GM19372 (cell line): Measurements from ENCODE around the gene CAPRIN2.

ENCODE experiments used
- ATAC-seq: cut with Tn5 transposase; IDR thresholded peaks from one replicate; pipeline ENCODE4 v1.9.1; 2021; ENCODE audit warnings: mild to moderate bottlenecking, low read depth, moderate library complexity; ENCODE audit not compliant: unreplicated experiment

Gene CAPRIN2

GRCh38 chr12:30707613-30708342 lies 47.0 kb downstream of the CAPRIN2 start:
- no peak for ATAC-seq

DNA sequence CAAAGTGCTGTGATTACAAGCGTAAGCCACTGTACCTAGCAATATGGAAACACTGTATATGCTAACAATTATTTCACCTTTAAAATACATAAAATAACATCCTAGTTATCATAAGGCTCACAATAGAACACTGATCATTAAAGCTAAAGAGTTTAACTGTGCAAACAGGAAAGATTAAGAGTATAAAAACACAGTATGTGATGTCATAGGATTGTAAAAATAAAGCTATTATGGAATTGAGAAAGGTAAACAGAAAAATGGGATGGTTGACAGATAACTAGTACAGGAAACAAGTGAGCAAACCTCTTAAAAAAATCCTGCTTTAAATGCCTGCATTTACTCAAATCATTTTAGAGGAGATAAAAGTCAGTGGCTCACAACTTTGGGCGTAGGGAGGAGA lies 48.3 kb downstream of the CAPRIN2 start:
- no peak for ATAC-seq

GRCh38 chr12:30701056-30701455 lies 53.7 kb downstream of the CAPRIN2 start:
- ATAC-seq: no peak

- no peak for ATAC-seq
Measured at GRCh38 chr12:30700216-30700900, 54.4 kb downstream of the CAPRIN2 start.

- ATAC-seq: no peak
Measured at GRCh38 chr12:30698346-30698745, 56.4 kb downstream of the CAPRIN2 start.

- ATAC-seq: no peak
Measured at GRCh38 chr12:30696943-30697342, 57.8 kb downstream of the CAPRIN2 start.

GRCh38 chr12:30696486-30696885 lies 58.3 kb downstream of the CAPRIN2 start:
- no peak for ATAC-seq

GRCh38 chr12:30696103-30696408 lies 58.7 kb downstream of the CAPRIN2 start:
- peak; percentile 31 for ATAC-seq

- ATAC-seq: peak; percentile 68
Measured at GRCh38 chr12:30695199-30696102, 59.3 kb downstream of the CAPRIN2 start, which contains the start of gene IPO8. Gene IPO8, minus strand, starts transcription at chr12:30695869. Its CDS starts 222 bp downstream, at chr12:30695647.

GRCh38 chr12:30694412-30695198 lies 60.1 kb downstream of the CAPRIN2 start:
- peak; percentile 22 for ATAC-seq

GRCh38 chr12:30692470-30692869 lies 62.3 kb downstream of the CAPRIN2 start:
- no peak for ATAC-seq

GRCh38 chr12:30691122-30691879 lies 63.5 kb downstream of the CAPRIN2 start:
- ATAC-seq: no peak

DNA sequence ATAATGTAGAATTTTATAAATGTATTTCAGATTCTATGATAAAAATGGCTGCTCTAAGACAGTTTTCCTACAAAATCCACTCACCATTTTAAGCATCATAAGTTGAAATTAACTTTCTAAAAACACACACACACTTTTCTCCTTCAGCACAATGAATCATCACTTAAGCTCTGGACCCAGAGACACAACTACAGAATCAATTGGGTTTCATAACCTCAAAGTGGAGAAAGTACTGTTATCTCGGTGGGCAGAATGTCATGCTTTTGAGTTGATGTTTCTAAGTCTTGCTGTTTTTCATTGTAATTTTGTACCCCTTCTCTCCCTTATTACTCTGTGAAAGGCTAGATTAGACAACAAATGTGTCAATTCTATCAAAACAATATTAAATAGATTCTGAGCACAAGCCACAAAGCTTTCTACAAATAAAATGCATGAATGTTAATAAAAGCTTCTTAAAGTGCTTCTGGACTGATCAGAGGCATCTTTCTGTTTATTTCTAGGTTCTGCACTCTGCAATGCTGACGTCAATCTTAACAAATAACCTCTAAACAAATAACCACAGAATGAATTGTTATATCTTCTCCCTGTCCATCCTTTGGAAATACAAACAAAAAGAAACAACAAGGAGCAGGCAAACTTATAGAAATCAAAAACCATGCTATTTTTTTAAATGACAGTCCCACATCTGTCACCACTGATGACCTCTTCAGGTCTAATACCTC lies 67.3 kb downstream of the CAPRIN2 start:
- ATAC-seq: no peak

DNA sequence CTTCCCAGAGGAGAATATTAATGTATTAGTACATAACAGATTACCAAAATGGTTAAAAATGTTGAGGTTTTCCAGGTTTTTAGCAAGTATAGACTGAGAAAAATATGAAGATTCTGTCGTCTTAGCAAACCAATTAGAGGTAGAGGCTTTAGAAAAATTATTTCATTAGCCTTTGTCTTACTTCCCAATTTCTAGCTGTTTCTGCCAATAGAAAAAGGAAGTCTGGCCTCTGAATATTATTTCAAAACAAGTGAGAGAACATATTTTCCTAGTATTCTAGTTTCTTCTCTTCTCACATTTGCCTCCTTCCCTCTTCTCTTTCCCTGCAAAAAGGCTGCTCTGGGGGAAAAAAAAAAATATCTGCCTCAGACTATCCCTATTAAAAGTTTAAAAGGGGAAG lies 75.5 kb downstream of the CAPRIN2 start:
- ATAC-seq: no peak

DNA sequence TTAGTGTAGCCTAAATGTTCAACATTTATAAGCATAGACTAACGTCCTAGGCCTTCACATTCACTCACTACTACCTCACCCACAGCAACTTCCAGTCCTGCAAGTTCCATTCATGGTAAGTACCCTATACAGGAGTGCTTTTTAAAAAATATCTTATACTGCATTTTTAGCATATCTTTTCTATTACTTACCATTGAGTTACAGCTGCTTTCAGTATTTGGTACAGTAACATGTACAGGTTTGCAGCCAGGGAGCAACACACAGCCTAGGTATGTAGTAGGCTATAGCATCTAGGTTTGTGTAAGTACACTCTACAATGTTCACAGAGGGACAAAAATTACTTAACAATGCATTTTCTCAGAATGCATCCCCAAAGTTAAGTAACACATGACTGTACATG lies 76.5 kb downstream of the CAPRIN2 start:
- ATAC-seq: no peak

DNA sequence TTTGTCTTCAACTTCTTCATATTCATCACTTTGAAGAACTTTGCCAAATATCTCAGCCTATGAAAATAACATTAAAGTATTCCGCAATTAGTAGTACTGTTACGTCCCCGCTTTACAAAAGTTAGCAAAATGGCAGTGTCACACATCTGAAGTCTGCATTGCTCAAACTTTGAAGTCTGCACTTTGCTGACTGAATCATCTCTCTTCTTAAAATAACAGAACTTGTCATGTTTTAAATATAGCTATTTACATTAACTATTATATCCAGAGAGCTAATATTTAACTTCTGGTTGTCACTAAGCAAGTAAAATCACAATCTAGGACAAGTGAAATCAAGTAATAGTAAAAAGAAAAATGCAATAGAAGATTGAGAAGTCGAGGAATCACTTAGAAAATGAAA lies 93.5 kb downstream of the CAPRIN2 start:
- ATAC-seq: no peak
